SJSA1 (cell line): ENCODE measurements around the gene EDA. TPM values are rescaled to one million over a fixed set of nuclear protein-coding genes. Genes with fewer than 3 reads are reported as not detected.
"Not testable (repeated sequence)": the region's sequence is repeated elsewhere in the genome, so short reads cannot be mapped to it uniquely, and the experiment has no call there.

Experiments used
- DNase-seq, 2 experiments: peaks; one replicate each; pipeline ENCODE4 v3.0.0-alpha.2; 2015 to 2020; ENCODE audit warnings: low spot score in 2 of 2, low read depth in 1 of 2
- H3K27ac ChIP-seq: fragments of 250-450 bp; sonication (Bioruptor Pico); 2 replicates; pipeline ENCODE4 v1.5.1; 2020; ENCODE audit warnings: mild to moderate bottlenecking, moderate library complexity
- H3K27me3 ChIP-seq: fragments of 250-450 bp; sonication (Bioruptor Pico); replicated peaks from 2 replicates; pipeline ENCODE4 v1.5.1; 2020; ENCODE audit warnings: mild to moderate bottlenecking, moderate library complexity
- H3K36me3 ChIP-seq: fragments of 250-450 bp; sonication (Bioruptor Pico); 2 replicates; pipeline ENCODE4 v1.5.1; 2020; ENCODE audit warnings: mild to moderate bottlenecking
- H3K4me1 ChIP-seq: fragments of 250-450 bp; sonication (Bioruptor Pico); replicated peaks from 2 replicates; pipeline ENCODE4 v1.6.1; 2021; ENCODE audit warnings: mild to moderate bottlenecking
- H3K4me3 ChIP-seq: fragments of 250-450 bp; sonication (Bioruptor Pico); 2 replicates; pipeline ENCODE4 v1.5.1; 2020; ENCODE audit warnings: mild to moderate bottlenecking
- H3K9me3 ChIP-seq: fragments of 250-450 bp; sonication (Bioruptor Pico); replicated peaks from 2 replicates; pipeline ENCODE4 v1.5.1; 2020; ENCODE audit warnings: mild to moderate bottlenecking
- total RNA-seq: library from RNA; depleted of rRNA; stranded (reverse); fragments of >200 nt; shearing (Covaris generic); gene quantifications from 2 replicates; pipeline ENCODE4 v1.2.3, GENCODE V29; 2014

EDA gene
- total RNA-seq, 1 experiment from 2014 or later: not detected

- Histone ChIP-seq H3K4me1 (no peaks in the 10 kb centered on the region), H3K27me3 (no peaks in the 10 kb centered on the region), H3K9me3 (no peaks in the 10 kb centered on the region), H3K4me3 (no peak overlapping the region), H3K27ac (no peak overlapping the region), H3K36me3 (no peaks in the 10 kb centered on the region)
- DNase-seq: no peak
Observed at GRCh38 chrX:69793260-69793935, 177.5 kb downstream of the EDA start.

- Histone ChIP-seq H3K36me3 (no peaks in the 10 kb centered on the region), H3K9me3 (no peaks in the 10 kb centered on the region), H3K4me3 (no peak overlapping the region), H3K4me1 (no peaks in the 10 kb centered on the region), H3K27ac (no peak overlapping the region), H3K27me3 (no peaks in the 10 kb centered on the region)
- DNase-seq: no peak
Observed at GRCh38 chrX:69795702-69796101, 179.8 kb downstream of the EDA start.

- no peak overlapping the region for H3K27ac ChIP-seq
Observed at GRCh38 chrX:69807400-69807799, 191.5 kb downstream of the EDA start.

GRCh38 chrX:69808375-69808774 is 192.5 kb downstream of the EDA start:
- DNase-seq: no peak
- H3K27me3 ChIP-seq: no peaks in the 10 kb centered on the region
- no peak overlapping the region for H3K27ac ChIP-seq
- no peaks in the 10 kb centered on the region for H3K9me3 ChIP-seq
- no peak overlapping the region for H3K4me3 ChIP-seq
- H3K36me3 ChIP-seq: no peaks in the 10 kb centered on the region
- no peaks in the 10 kb centered on the region for H3K4me1 ChIP-seq

More at GRCh38 chrX:69807400-69807799, 191.5 kb downstream of the EDA start:
- no peaks in the 10 kb centered on the region for H3K9me3 ChIP-seq
- no peak overlapping the region for H3K4me3 ChIP-seq
- H3K27me3 ChIP-seq: no peaks in the 10 kb centered on the region
- H3K36me3 ChIP-seq: no peaks in the 10 kb centered on the region
- no peaks in the 10 kb centered on the region for H3K4me1 ChIP-seq
- DNase-seq: no peak

- Histone ChIP-seq H3K4me3 (no peak overlapping the region), H3K9me3 (no peaks in the 10 kb centered on the region), H3K27me3 (no peaks in the 10 kb centered on the region), H3K27ac (no peak overlapping the region), H3K36me3 (no peaks in the 10 kb centered on the region), H3K4me1 (no peaks in the 10 kb centered on the region)
- DNase-seq: no peak
Observed at GRCh38 chrX:69813677-69814076, 197.8 kb downstream of the EDA start.

- H3K9me3 ChIP-seq: no peaks in the 10 kb centered on the region
- H3K4me3 ChIP-seq: no peak overlapping the region
- no peaks in the 10 kb centered on the region for H3K27me3 ChIP-seq
- H3K4me1 ChIP-seq: no peaks in the 10 kb centered on the region
- H3K36me3 ChIP-seq: no peaks in the 10 kb centered on the region
- DNase-seq: no peak
- no peak overlapping the region for H3K27ac ChIP-seq
Observed at GRCh38 chrX:69815063-69815462, 199.2 kb downstream of the EDA start.

- no peak overlapping the region for H3K27ac ChIP-seq
- H3K4me1 ChIP-seq: no peaks in the 10 kb centered on the region
- H3K27me3 ChIP-seq: no peaks in the 10 kb centered on the region
- DNase-seq: no peak
- H3K4me3 ChIP-seq: no peak overlapping the region
- no peaks in the 10 kb centered on the region for H3K36me3 ChIP-seq
- no peaks in the 10 kb centered on the region for H3K9me3 ChIP-seq
Observed at GRCh38 chrX:69815519-69815918, 199.6 kb downstream of the EDA start.

- Histone ChIP-seq H3K4me3 (no peak overlapping the region), H3K36me3 (no peaks in the 10 kb centered on the region), H3K27me3 (no peaks in the 10 kb centered on the region), H3K4me1 (no peaks in the 10 kb centered on the region), H3K9me3 (no peaks in the 10 kb centered on the region), H3K27ac (no peak overlapping the region)
- no peak for DNase-seq
Observed at GRCh38 chrX:69844636-69845035, 228.7 kb downstream of the EDA start.

- H3K4me3 ChIP-seq, H3K27me3 ChIP-seq, DNase-seq, H3K36me3 ChIP-seq, H3K27ac ChIP-seq, H3K9me3 ChIP-seq, H3K4me1 ChIP-seq: not testable (repeated sequence)
Observed at GRCh38 chrX:69859999-69860398, 244.1 kb downstream of the EDA start.

- DNase-seq: no peak
- H3K27me3 ChIP-seq: no peaks in the 10 kb centered on the region
- H3K4me1 ChIP-seq: no peaks in the 10 kb centered on the region
- no peaks in the 10 kb centered on the region for H3K36me3 ChIP-seq
- no peaks in the 10 kb centered on the region for H3K9me3 ChIP-seq
- H3K27ac ChIP-seq: no peak overlapping the region
- H3K4me3 ChIP-seq: no peak overlapping the region
Observed at GRCh38 chrX:69876221-69876620, 260.3 kb downstream of the EDA start.

- Histone ChIP-seq H3K36me3 (no peaks in the 10 kb centered on the region), H3K9me3 (no peaks in the 10 kb centered on the region), H3K4me1 (no peaks in the 10 kb centered on the region), H3K4me3 (no peak overlapping the region), H3K27me3 (no peaks in the 10 kb centered on the region), H3K27ac (no peak overlapping the region)
- no peak for DNase-seq
Observed at GRCh38 chrX:69884210-69884609, 268.3 kb downstream of the EDA start.

GRCh38 chrX:69896046-69896445 is 280.1 kb downstream of the EDA start:
- no peak for DNase-seq
- no peaks in the 10 kb centered on the region for H3K4me1 ChIP-seq
- H3K4me3 ChIP-seq: no peak overlapping the region
- no peak overlapping the region for H3K27ac ChIP-seq
- H3K36me3 ChIP-seq: no peaks in the 10 kb centered on the region
- no peaks in the 10 kb centered on the region for H3K9me3 ChIP-seq
- H3K27me3 ChIP-seq: no peaks in the 10 kb centered on the region

GRCh38 chrX:69900491-69900890 is 284.6 kb downstream of the EDA start:
- Histone ChIP-seq H3K4me3 (no peak overlapping the region), H3K36me3 (no peaks in the 10 kb centered on the region), H3K27ac (no peak overlapping the region), H3K9me3 (no peaks in the 10 kb centered on the region), H3K27me3 (no peaks in the 10 kb centered on the region), H3K4me1 (no peaks in the 10 kb centered on the region)
- no peak for DNase-seq

GRCh38 chrX:69906447-69906846 is 290.5 kb downstream of the EDA start:
- H3K36me3 ChIP-seq: no peaks in the 10 kb centered on the region
- H3K9me3 ChIP-seq: no peaks in the 10 kb centered on the region
- no peak overlapping the region for H3K27ac ChIP-seq
- no peaks in the 10 kb centered on the region for H3K4me1 ChIP-seq
- no peak for DNase-seq
- no peak overlapping the region for H3K4me3 ChIP-seq
- no peaks in the 10 kb centered on the region for H3K27me3 ChIP-seq

GRCh38 chrX:69914781-69915180 is 298.9 kb downstream of the EDA start:
- H3K9me3 ChIP-seq: no peaks in the 10 kb centered on the region
- no peak for DNase-seq
- no peak overlapping the region for H3K27ac ChIP-seq
- no peaks in the 10 kb centered on the region for H3K4me1 ChIP-seq
- no peak overlapping the region for H3K4me3 ChIP-seq
- no peaks in the 10 kb centered on the region for H3K27me3 ChIP-seq
- no peaks in the 10 kb centered on the region for H3K36me3 ChIP-seq
